H9 (cell line): Measurements from ENCODE around the gene SLC25A42. TPM values are rescaled to one million over a fixed set of nuclear protein-coding genes. Genes with fewer than 3 reads are reported as not detected.

Experiments used
- DNase-seq: peaks from one replicate; pipeline ENCODE4 v3.0.0-alpha.2; 2017
- H2AFZ ChIP-seq: one replicate; pipeline ENCODE4 v1.6.1; 2013; ENCODE audit warnings: mild to moderate bottlenecking, low read length, control low read depth, moderate library complexity
- H2AK5ac ChIP-seq: 2 replicates; pipeline ENCODE4 v1.6.1; 2013; ENCODE audit warnings: low read length, control low read depth, mixed read lengths; ENCODE audit not compliant: insufficient read length
- H2BK120ac ChIP-seq: one replicate; pipeline ENCODE4 v1.6.1; 2013; ENCODE audit warnings: low read depth, mild to moderate bottlenecking, low read length, control low read depth, inconsistent platforms; ENCODE audit not compliant: poor library complexity, severe bottlenecking
- H2BK12ac ChIP-seq: 2 replicates; pipeline ENCODE4 v1.6.1; 2013; ENCODE audit warnings: low read length, control low read depth, mixed read lengths, low read depth; ENCODE audit not compliant: insufficient read length
- H2BK15ac ChIP-seq: 2 replicates; pipeline ENCODE4 v1.6.1; 2013; ENCODE audit warnings: low read depth, low read length, control low read depth
- H2BK20ac ChIP-seq: one replicate; pipeline ENCODE4 v1.6.1; 2013; ENCODE audit warnings: low read depth, mild to moderate bottlenecking, low read length, control low read depth, inconsistent platforms; ENCODE audit not compliant: poor library complexity, severe bottlenecking
- H2BK5ac ChIP-seq: 2 replicates; pipeline ENCODE4 v1.6.1; 2013; ENCODE audit warnings: low read length, control low read depth, mixed read lengths; ENCODE audit not compliant: insufficient read length
- H3K14ac ChIP-seq: 2 replicates; pipeline ENCODE4 v1.6.1; 2013; ENCODE audit warnings: low read length, control low read depth; ENCODE audit not compliant: insufficient read depth
- H3K18ac ChIP-seq: 2 replicates; pipeline ENCODE4 v1.6.1; 2013; ENCODE audit warnings: low read depth, mild to moderate bottlenecking, mixed read lengths, low read length, control low read depth; ENCODE audit not compliant: insufficient read length
- H3K23ac ChIP-seq: 2 replicates; pipeline ENCODE4 v1.6.1; 2013; ENCODE audit warnings: low read length, control low read depth, mixed read lengths, low read depth; ENCODE audit not compliant: insufficient read length
- H3K23me2 ChIP-seq: 2 replicates; pipeline ENCODE4 v1.6.1; 2013; ENCODE audit warnings: low read depth, mild to moderate bottlenecking, mixed read lengths, low read length, control low read depth; ENCODE audit not compliant: insufficient read length, poor library complexity, severe bottlenecking
- H3K27ac ChIP-seq: 2 replicates; pipeline ENCODE4 v1.5.1; 2013; ENCODE audit warnings: low read length, control low read depth, mixed read lengths, low read depth; ENCODE audit not compliant: insufficient read length
- H3K27me3 ChIP-seq: 2 replicates; pipeline ENCODE4 v1.6.1; 2013; ENCODE audit warnings: low read length, control low read depth, inconsistent platforms; ENCODE audit not compliant: insufficient read depth
- H3K4ac ChIP-seq: 2 replicates; pipeline ENCODE4 v1.6.1; 2013; ENCODE audit warnings: low read depth, mild to moderate bottlenecking, control low read depth, inconsistent platforms, low read length, moderate library complexity
- H3K4me1 ChIP-seq: 2 replicates; pipeline ENCODE4 v1.6.1; 2013; ENCODE audit warnings: low read length, control low read depth, inconsistent platforms; ENCODE audit not compliant: insufficient read depth
- H3K4me2 ChIP-seq: 2 replicates; pipeline ENCODE4 v1.6.1; 2013; ENCODE audit warnings: low read length, control low read depth, mixed read lengths; ENCODE audit not compliant: insufficient read length, insufficient read depth
- H3K56ac ChIP-seq: 2 replicates; pipeline ENCODE4 v1.6.1; 2013; ENCODE audit warnings: low read depth, mild to moderate bottlenecking, mixed read lengths, low read length, control low read depth; ENCODE audit not compliant: insufficient read length
- H3K79me1 ChIP-seq: 2 replicates; pipeline ENCODE4 v1.6.1; 2013; ENCODE audit warnings: low read depth, mild to moderate bottlenecking, moderate library complexity, low read length, control low read depth, inconsistent platforms; ENCODE audit not compliant: insufficient read depth, poor library complexity, severe bottlenecking
- H3K79me2 ChIP-seq: 2 replicates; pipeline ENCODE4 v1.6.1; 2013; ENCODE audit warnings: low read length, control low read depth, inconsistent platforms; ENCODE audit not compliant: insufficient read depth
- H3K9ac ChIP-seq: 2 replicates; pipeline ENCODE4 v1.6.1; 2013; ENCODE audit warnings: low read length, control low read depth, mixed read lengths; ENCODE audit not compliant: insufficient read length; ENCODE audit errors: extremely low read depth
- H3K9me3 ChIP-seq: one replicate; pipeline ENCODE4 v1.6.1; 2013; ENCODE audit warnings: low read depth, low read length, inconsistent platforms; ENCODE audit not compliant: control insufficient read depth
- H3T11ph ChIP-seq: one replicate; pipeline ENCODE4 v1.6.1; 2013; ENCODE audit warnings: mild to moderate bottlenecking, low read length, control low read depth, inconsistent platforms
- H4K20me1 ChIP-seq: one replicate; pipeline ENCODE4 v1.6.1; 2013; ENCODE audit not compliant: control insufficient read depth, insufficient read length, insufficient read depth
- H4K5ac ChIP-seq: 2 replicates; pipeline ENCODE4 v1.6.1; 2013; ENCODE audit warnings: low read depth, mild to moderate bottlenecking, mixed read lengths, low read length, control low read depth; ENCODE audit not compliant: insufficient read length
- H4K8ac ChIP-seq: replicated peaks from 2 replicates; pipeline ENCODE4 v1.6.1; 2013; ENCODE audit warnings: low read length, control low read depth, mixed read lengths, low read depth; ENCODE audit not compliant: insufficient read length
- H4K91ac ChIP-seq: 2 replicates; pipeline ENCODE4 v1.6.1; 2013; ENCODE audit warnings: low read depth, mild to moderate bottlenecking, moderate library complexity, mixed read lengths, low read length, control low read depth; ENCODE audit not compliant: insufficient read length
- H3K27ac Mint-ChIP-seq, 3 experiments: 2 replicates in 2 of 3; 3 replicates in 1 of 3; pipeline ENCODE4 v1.8.0; 2020 to 2021; ENCODE audit warnings: mixed read lengths in 3 of 3, mild to moderate bottlenecking in 1 of 3, moderate library complexity in 1 of 3
- H3K27me3 Mint-ChIP-seq: 2 replicates; pipeline ENCODE4 v1.8.0; 2021; ENCODE audit warnings: low read depth, mild to moderate bottlenecking, moderate library complexity, mixed read lengths
- H3K36me3 Mint-ChIP-seq, 3 experiments: 2 replicates in 2 of 3; 3 replicates in 1 of 3; pipeline ENCODE4 v1.8.0; 2020 to 2021; ENCODE audit warnings: low read depth in 3 of 3, mixed read lengths in 3 of 3; ENCODE audit not compliant: insufficient read depth in 1 of 3
- H3K4me1 Mint-ChIP-seq, 2 experiments: 2 replicates each; pipeline ENCODE4 v1.8.0; 2020; ENCODE audit warnings: mixed read lengths in 2 of 2
- H3K4me3 Mint-ChIP-seq, 2 experiments: 2 replicates in 1 of 2; 3 replicates in 1 of 2; pipeline ENCODE4 v1.8.0; 2020 to 2021; ENCODE audit warnings: mild to moderate bottlenecking in 2 of 2, mixed read lengths in 2 of 2, moderate library complexity in 1 of 2
- H3K9me3 Mint-ChIP-seq, 2 experiments: 2 replicates in 1 of 2; 3 replicates in 1 of 2; pipeline ENCODE4 v1.8.0; 2020; ENCODE audit warnings: mild to moderate bottlenecking in 2 of 2, mixed read lengths in 2 of 2, moderate library complexity in 1 of 2
- WGBS: extraction: QIAGEN DNeasy Blood & Tissue Kit; methylation state at CpG from one replicate; pipeline ENCODE4 v1.1.7; 2013; ENCODE audit warnings: missing lambda C conversion rate, low lambda C conversion rate, mixed read lengths; ENCODE audit not compliant: insufficient read length; ENCODE audit errors: extremely low coverage; 5-methylcytosine and 5-hydroxymethylcytosine counted together
- total RNA-seq: library from RNA; stranded (reverse); gene quantifications from 2 replicates; pipeline ENCODE4 v1.2.1, GENCODE V29; 2021
- TF ChIP-seq, protein P1 (sequence below): fragments of 200-600 bp; sonication (generic); conservative IDR thresholded peaks from 3 replicates; pipeline ENCODE4 v1.8.0; 2021; ENCODE audit warnings: antibody characterized with exemption, mild to moderate bottlenecking

SLC25A42 gene
- total RNA-seq, 1 experiment from 2014 or later, result 3.6 TPM

DNA sequence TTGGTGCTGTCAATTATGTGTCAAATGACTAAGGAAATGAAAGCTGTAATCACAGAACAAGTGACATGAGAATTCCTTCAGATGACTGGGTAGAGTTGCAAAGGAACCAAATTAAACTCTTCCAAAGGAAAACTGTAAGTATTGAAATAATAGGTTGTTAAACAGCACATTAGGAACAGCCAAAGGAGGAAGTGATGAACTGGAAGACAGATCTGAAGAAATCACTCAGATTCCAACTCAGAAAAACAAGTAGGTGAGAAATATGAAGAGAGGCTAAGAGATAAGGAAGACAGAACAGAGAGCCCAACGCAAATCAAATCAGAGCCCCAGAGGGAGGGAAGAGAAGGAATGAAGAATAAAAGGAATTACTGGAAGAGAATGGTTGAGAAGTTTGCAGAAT is 59.1 kb downstream of the SLC25A42 start:
- H3K23ac ChIP-seq, result no peak overlapping the region
- no peak overlapping the region for H2BK20ac ChIP-seq
- H3K27me3 ChIP-seq, result no peaks in the 10 kb centered on the region
- no peaks in the 10 kb centered on the region for H3K4me1 ChIP-seq
- H3K27ac Mint-ChIP-seq, result no peak overlapping the region
- H2BK15ac ChIP-seq, result no peak overlapping the region
- no peaks in the 10 kb centered on the region for H3K79me2 ChIP-seq
- no peak overlapping the region for H4K5ac ChIP-seq
- no peak overlapping the region for H4K91ac ChIP-seq
- no peaks in the 10 kb centered on the region for H4K20me1 ChIP-seq
- no peak overlapping the region for H2BK120ac ChIP-seq
- H3K4me2 ChIP-seq, result no peak overlapping the region
- H3K79me1 ChIP-seq, result no peaks in the 10 kb centered on the region
- peaks cover 4% of the 10 kb centered on the region for H3K23me2 ChIP-seq
- no peaks in the 10 kb centered on the region for H3K27me3 Mint-ChIP-seq
- H3K56ac ChIP-seq, result no peak overlapping the region
- DNase-seq, result no peak
- no peak overlapping the region for H3K18ac ChIP-seq
- peaks cover 25 to 45% (median 40%) of the 10 kb centered on the region in 3 experiments for H3K36me3 Mint-ChIP-seq
- no peak overlapping the region for H3T11ph ChIP-seq
- no peak overlapping the region for H3K9ac ChIP-seq
- no peaks in the 10 kb centered on the region for H3K9me3 ChIP-seq
- TF ChIP-seq, protein P1, sequence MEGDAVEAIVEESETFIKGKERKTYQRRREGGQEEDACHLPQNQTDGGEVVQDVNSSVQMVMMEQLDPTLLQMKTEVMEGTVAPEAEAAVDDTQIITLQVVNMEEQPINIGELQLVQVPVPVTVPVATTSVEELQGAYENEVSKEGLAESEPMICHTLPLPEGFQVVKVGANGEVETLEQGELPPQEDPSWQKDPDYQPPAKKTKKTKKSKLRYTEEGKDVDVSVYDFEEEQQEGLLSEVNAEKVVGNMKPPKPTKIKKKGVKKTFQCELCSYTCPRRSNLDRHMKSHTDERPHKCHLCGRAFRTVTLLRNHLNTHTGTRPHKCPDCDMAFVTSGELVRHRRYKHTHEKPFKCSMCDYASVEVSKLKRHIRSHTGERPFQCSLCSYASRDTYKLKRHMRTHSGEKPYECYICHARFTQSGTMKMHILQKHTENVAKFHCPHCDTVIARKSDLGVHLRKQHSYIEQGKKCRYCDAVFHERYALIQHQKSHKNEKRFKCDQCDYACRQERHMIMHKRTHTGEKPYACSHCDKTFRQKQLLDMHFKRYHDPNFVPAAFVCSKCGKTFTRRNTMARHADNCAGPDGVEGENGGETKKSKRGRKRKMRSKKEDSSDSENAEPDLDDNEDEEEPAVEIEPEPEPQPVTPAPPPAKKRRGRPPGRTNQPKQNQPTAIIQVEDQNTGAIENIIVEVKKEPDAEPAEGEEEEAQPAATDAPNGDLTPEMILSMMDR, result no peak
- no peak overlapping the region for H3K4ac ChIP-seq
- H3K14ac ChIP-seq, result no peak overlapping the region
- H3K4me3 Mint-ChIP-seq, result no peak overlapping the region
- peaks cover 2 to 15% of the 10 kb centered on the region in 2 experiments; a peak in 2 of 4 replicates for H3K4me1 Mint-ChIP-seq
- H2BK5ac ChIP-seq, result no peak overlapping the region
- peaks cover 9 to 15% of the 10 kb centered on the region in 2 experiments for H3K9me3 Mint-ChIP-seq
- no peak overlapping the region for H2AK5ac ChIP-seq
- no CpG with 5 or more reads among the region's 1 CpG for WGBS
- H2AFZ ChIP-seq, result no peak overlapping the region
- H2BK12ac ChIP-seq, result no peak overlapping the region
- no peak overlapping the region for H4K8ac ChIP-seq
- H3K27ac ChIP-seq, result no peak overlapping the region
